ENCODE results near the gene UBE4B.

DNA sequence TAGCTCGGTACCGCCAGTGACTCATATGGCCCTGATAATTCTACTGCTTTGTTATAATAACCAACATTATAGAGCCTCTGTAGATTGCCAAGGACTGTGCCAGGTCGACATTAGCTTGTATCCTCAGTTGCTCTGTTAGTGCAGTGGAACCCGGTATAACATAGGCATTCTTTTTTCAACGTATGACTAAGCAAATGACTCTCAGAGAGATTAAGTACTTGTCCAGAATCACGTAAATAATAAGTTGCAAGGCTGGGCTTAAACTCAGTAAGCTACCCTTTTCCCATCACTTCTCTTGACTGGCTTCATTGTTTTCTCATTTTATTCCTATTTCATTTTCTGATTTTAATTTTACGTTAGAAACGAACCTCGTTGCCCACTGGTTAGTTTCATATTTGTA lies 85.1 kb downstream of the UBE4B start:
- TF ChIP-seq, protein P1, sequence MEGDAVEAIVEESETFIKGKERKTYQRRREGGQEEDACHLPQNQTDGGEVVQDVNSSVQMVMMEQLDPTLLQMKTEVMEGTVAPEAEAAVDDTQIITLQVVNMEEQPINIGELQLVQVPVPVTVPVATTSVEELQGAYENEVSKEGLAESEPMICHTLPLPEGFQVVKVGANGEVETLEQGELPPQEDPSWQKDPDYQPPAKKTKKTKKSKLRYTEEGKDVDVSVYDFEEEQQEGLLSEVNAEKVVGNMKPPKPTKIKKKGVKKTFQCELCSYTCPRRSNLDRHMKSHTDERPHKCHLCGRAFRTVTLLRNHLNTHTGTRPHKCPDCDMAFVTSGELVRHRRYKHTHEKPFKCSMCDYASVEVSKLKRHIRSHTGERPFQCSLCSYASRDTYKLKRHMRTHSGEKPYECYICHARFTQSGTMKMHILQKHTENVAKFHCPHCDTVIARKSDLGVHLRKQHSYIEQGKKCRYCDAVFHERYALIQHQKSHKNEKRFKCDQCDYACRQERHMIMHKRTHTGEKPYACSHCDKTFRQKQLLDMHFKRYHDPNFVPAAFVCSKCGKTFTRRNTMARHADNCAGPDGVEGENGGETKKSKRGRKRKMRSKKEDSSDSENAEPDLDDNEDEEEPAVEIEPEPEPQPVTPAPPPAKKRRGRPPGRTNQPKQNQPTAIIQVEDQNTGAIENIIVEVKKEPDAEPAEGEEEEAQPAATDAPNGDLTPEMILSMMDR (IDR thresholded peaks at IDR 0.05), result no peak
- TF ChIP-seq POLR2A (IDR thresholded peaks at IDR 0.05), result no peak

All from testis (tissue), 2 donors.